Testis (tissue), 2 donors: ENCODE measurements around the gene ATAD3C.
"Not testable (repeated sequence)": the region's sequence is repeated elsewhere in the genome, so short reads cannot be mapped to it uniquely, and the experiment has no call there.

Source experiments
- POLR2A ChIP-seq: fragments of 450-650 bp; IDR thresholded peaks from one replicate; pipeline ENCODE4 v1.6.1; 2017; ENCODE audit warnings: antibody characterized with exemption, mild to moderate bottlenecking, moderate library complexity
- TF ChIP-seq, protein P1 (sequence below), 3 experiments: fragments of 450-650 bp in 2 of 3; fragments of 200-600 bp in 1 of 3; sonication (generic) in 1 of 3; IDR thresholded peaks; one replicate each; pipeline ENCODE4 v1.5.1; 2016 to 2019; ENCODE audit warnings: antibody characterized with exemption in 3 of 3, mild to moderate bottlenecking in 2 of 3, moderate library complexity in 1 of 3

DNA sequence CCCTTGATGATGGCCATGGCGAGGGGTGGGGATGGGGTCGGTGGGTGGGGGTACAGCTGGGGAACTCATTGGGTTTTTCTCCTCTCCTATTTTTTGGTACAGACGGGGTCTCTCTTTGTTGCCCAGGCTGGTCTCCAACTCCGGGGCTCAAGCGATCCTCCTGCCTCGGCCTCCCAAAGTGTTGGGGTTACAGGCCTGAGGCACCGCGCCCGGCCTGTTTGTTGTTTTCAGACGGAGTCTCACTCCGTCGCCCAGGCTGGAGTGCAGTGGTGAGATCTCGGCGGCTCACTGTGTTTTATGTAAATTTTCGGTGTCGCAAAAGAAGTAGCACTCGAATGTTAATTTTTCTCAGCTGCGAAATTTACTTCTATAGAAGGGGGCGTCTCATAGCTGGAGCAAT, 2.9 kb upstream of the ATAD3C start:
- TF ChIP-seq, protein P1, sequence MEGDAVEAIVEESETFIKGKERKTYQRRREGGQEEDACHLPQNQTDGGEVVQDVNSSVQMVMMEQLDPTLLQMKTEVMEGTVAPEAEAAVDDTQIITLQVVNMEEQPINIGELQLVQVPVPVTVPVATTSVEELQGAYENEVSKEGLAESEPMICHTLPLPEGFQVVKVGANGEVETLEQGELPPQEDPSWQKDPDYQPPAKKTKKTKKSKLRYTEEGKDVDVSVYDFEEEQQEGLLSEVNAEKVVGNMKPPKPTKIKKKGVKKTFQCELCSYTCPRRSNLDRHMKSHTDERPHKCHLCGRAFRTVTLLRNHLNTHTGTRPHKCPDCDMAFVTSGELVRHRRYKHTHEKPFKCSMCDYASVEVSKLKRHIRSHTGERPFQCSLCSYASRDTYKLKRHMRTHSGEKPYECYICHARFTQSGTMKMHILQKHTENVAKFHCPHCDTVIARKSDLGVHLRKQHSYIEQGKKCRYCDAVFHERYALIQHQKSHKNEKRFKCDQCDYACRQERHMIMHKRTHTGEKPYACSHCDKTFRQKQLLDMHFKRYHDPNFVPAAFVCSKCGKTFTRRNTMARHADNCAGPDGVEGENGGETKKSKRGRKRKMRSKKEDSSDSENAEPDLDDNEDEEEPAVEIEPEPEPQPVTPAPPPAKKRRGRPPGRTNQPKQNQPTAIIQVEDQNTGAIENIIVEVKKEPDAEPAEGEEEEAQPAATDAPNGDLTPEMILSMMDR (IDR thresholded peaks at IDR 0.05), result not testable (repeated sequence)
- not testable (repeated sequence) for TF ChIP-seq POLR2A
